ENCODE measurements around the gene ZMIZ1. TPM values are rescaled to one million over a fixed set of nuclear protein-coding genes. Genes with fewer than 3 reads are reported as not detected.

Gene ZMIZ1
- total and polyA plus RNA-seq, 9 donors = 16.3 to 55.7 (median 38.1) TPM

DNA sequence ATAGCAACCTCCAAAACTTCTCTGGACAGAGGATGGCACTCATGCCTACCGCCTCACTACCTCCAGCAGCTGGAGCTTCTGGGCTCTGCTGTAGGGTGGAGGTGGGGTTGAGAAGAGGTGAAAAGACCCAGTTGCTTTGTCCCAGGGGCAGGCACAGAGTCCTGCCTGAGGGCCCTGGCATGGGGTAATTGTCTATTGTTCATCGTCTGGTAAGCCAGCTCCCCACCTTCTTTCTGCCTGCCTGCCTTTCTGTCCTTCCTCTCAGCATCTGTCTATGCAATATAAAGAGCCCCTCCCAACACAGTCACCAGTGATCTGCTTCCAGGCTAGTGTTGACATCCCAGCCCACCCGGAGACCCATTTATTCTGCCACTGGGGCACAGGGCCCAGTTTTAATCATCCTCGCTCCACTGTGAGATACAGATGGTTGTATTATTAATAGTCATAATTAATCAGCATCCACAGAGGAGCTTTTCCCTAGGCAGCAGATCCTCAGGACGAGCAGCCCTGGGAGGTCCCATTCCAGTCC, 39.0 kb downstream of the ZMIZ1 start:
- Histone ChIP-seq H3K4me3 (ENCODE audit: low read length) (no peak overlapping the region), H3K36me3 (ENCODE audit: control insufficient read depth, insufficient read depth, low read length) (peaks cover 16% of the 10 kb centered on the region), H3K27me3 (ENCODE audit: control insufficient read depth, insufficient read depth, low read length) (no peaks in the 10 kb centered on the region), H3K9me3 (replicated peaks; ENCODE audit: control insufficient read depth, low read depth, low read length) (no peaks in the 10 kb centered on the region), H3K4me1 (ENCODE audit: control insufficient read depth, insufficient read depth, low read length) (peaks cover 63% of the 10 kb centered on the region), H3K27ac (ENCODE audit: low read length) (no peak overlapping the region)
- no peak for DNase-seq
- 55% methylated on average over 1 of the region's 5 CpGs for WGBS (ENCODE audit: insufficient coverage)

DNA sequence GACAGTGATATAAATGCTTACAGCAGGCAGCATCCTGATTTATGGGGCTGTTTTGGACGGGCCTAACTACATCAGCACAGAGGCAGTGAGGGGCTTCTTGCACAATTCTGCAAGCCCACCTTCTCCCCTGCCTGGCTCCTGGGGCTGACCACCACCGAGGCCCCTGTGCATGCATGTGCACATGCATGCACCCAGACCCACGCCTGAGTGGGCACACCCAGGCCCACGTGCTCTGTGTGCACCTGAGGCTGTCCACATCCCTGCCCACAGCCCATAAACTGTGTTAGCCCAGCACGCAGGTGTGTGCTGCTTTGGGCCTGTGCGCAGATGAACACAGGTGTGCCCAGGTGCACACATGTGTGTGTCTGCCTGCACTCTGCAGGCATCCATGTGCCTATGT, 40.0 kb downstream of the ZMIZ1 start:
- H3K36me3 ChIP-seq (ENCODE audit: control insufficient read depth, insufficient read depth, low read length) = peaks cover 16% of the 10 kb centered on the region
- H3K9me3 ChIP-seq (replicated peaks; ENCODE audit: control insufficient read depth, low read depth, low read length) = no peaks in the 10 kb centered on the region
- no peak overlapping the region for H3K4me3 ChIP-seq (ENCODE audit: low read length)
- no peak for DNase-seq
- H3K4me1 ChIP-seq (ENCODE audit: control insufficient read depth, insufficient read depth, low read length) = peaks cover 63% of the 10 kb centered on the region
- WGBS (ENCODE audit: insufficient coverage) = 63% methylated on average over 5 of the region's 6 CpGs
- no peaks in the 10 kb centered on the region for H3K27me3 ChIP-seq (ENCODE audit: control insufficient read depth, insufficient read depth, low read length)
- no peak overlapping the region for H3K27ac ChIP-seq (ENCODE audit: low read length)

DNA sequence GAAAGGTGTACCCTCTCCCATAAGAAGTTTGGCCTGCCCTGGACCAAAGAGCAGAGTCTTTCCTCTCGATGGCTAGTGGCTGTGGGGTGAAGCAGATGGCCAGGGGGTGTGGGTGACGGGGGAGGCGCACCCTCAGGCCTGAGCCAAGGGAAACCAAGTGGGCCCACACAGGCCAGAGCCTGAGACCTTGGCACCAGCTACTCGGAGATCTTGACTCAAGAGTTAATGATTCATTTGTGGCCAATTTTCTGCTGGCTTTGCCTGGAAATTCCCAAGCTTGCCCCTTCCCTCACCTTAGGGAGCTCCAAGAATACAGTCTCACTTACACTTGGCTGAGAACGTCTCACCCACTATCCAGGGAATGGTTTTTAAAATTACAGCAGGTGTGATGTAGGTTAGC, 42.7 kb downstream of the ZMIZ1 start:
- H3K27ac ChIP-seq (ENCODE audit: low read length) = no peak overlapping the region
- WGBS (ENCODE audit: insufficient coverage) = 70% methylated on average over 2 of the region's 5 CpGs
- H3K4me1 ChIP-seq (ENCODE audit: control insufficient read depth, insufficient read depth, low read length) = peaks cover 63% of the 10 kb centered on the region

DNA sequence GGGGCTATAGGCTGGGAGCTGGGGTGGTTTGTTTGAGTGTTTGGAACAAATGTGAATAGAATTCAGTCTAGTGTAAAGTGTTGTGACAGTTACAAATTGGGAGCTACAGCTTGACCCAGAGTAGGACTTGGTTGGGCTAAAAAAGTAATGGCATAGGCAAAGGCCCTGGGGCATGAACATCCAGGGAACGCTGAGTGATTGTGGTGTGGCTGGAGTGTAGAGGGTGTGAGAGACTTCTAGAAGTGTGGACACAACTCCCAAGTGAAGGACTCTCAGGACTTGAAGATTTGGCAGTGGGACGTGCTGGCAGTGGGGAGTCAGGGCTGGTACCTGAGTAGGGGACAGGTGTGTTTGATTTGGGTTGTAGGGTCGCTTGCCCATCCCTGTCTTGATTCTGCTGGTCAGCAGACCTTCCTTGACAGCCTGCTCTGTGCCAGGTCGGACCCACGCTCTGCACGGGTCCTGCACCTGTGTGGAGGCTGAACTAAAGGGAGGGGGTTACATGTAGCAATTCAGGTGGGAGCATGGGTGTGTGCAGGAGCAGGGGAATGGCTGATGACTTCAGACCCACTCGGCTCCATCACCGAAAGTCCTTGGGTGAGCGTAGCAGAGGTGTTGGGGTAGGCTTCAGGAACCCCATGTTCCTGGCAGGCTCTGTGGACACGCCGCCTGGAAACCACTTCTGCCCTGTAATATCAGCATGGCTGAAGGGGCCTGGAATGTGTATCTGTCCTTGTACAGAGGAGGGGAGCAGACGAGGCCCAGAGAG, 43.3 kb downstream of the ZMIZ1 start:
- 81% methylated on average over 8 of the region's 12 CpGs for WGBS (ENCODE audit: insufficient coverage)
- H3K9me3 ChIP-seq (replicated peaks; ENCODE audit: control insufficient read depth, low read depth, low read length) = no peaks in the 10 kb centered on the region
- no peak overlapping the region for H3K4me3 ChIP-seq (ENCODE audit: low read length)
- peaks cover 17% of the 10 kb centered on the region for H3K36me3 ChIP-seq (ENCODE audit: control insufficient read depth, insufficient read depth, low read length)
- H3K4me1 ChIP-seq (ENCODE audit: control insufficient read depth, insufficient read depth, low read length) = peaks cover 63% of the 10 kb centered on the region
- H3K27ac ChIP-seq (ENCODE audit: low read length) = peak overlapping the region; percentile 60
- no peaks in the 10 kb centered on the region for H3K27me3 ChIP-seq (ENCODE audit: control insufficient read depth, insufficient read depth, low read length)
- no peak for DNase-seq

More for the DNA sequence above, 42.7 kb downstream of the ZMIZ1 start:
- no peaks in the 10 kb centered on the region for H3K9me3 ChIP-seq (replicated peaks; ENCODE audit: control insufficient read depth, low read depth, low read length)
- no peak for DNase-seq
- H3K36me3 ChIP-seq (ENCODE audit: control insufficient read depth, insufficient read depth, low read length) = peaks cover 18% of the 10 kb centered on the region
- no peak overlapping the region for H3K4me3 ChIP-seq (ENCODE audit: low read length)
- H3K27me3 ChIP-seq (ENCODE audit: control insufficient read depth, insufficient read depth, low read length) = no peaks in the 10 kb centered on the region

DNA sequence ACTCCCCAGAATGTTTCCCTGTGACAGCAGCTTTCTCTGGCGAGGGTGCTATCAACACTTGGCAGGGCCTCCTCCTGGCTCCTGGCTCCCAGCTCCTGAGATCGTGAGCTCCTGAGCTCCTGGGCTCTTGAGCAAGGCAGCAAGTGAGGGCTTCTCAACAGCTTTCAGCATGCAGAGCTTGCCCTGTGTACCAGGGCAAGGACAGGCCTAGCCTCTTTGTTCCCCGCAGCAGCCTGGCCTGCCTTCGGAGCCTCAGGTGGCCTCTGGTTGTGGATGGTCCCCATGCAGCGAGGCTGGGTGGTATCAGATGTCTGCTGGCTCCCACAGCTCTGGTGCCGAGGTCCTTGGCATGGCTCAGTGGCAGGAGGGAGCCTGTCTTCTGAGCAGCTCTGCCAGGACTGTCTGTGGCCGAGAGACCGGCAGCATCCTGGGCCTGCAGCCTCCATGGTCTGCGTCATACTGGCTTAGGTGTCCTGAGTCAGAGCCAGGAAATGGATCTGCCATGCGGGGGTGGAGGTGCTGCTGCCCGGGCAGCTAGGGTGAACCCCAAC, 44.2 kb downstream of the ZMIZ1 start:
- peak; percentile 60 for DNase-seq
- no peaks in the 10 kb centered on the region for H3K9me3 ChIP-seq (replicated peaks; ENCODE audit: control insufficient read depth, low read depth, low read length)
- H3K27ac ChIP-seq (ENCODE audit: low read length) = peak overlapping the region; percentile 60
- H3K4me3 ChIP-seq (ENCODE audit: low read length) = no peak overlapping the region
- peaks cover 65% of the 10 kb centered on the region for H3K4me1 ChIP-seq (ENCODE audit: control insufficient read depth, insufficient read depth, low read length)
- no peaks in the 10 kb centered on the region for H3K27me3 ChIP-seq (ENCODE audit: control insufficient read depth, insufficient read depth, low read length)
- 49% methylated on average over 8 of the region's 11 CpGs for WGBS (ENCODE audit: insufficient coverage)
- H3K36me3 ChIP-seq (ENCODE audit: control insufficient read depth, insufficient read depth, low read length) = peaks cover 16% of the 10 kb centered on the region

DNA sequence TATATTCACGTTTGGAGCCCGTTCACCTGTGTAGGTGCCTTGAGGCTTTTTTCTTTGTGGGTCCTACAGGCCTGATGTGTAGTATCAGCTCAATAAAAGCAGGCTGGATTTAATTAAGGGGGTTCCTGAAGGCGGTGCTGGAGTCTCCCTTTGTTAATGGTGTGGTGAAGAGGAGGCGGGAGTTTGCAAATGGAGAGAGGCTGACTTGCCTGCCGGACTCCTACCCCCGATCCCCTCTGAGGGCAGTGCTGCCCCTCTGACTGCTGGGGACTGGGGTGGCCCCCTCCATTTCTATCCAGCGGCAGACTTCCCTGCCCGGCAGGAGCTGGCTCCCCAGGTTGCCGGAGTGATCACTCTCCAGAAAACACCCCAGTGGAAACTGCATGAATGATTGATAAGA, 45.1 kb downstream of the ZMIZ1 start:
- H3K36me3 ChIP-seq (ENCODE audit: control insufficient read depth, insufficient read depth, low read length) = peaks cover 16% of the 10 kb centered on the region
- peak overlapping the region; percentile 37 for H3K27ac ChIP-seq (ENCODE audit: low read length)
- WGBS (ENCODE audit: insufficient coverage) = 53% methylated on average over 3 of the region's 9 CpGs
- no peak for DNase-seq
- no peaks in the 10 kb centered on the region for H3K27me3 ChIP-seq (ENCODE audit: control insufficient read depth, insufficient read depth, low read length)
- H3K4me1 ChIP-seq (ENCODE audit: control insufficient read depth, insufficient read depth, low read length) = peaks cover 71% of the 10 kb centered on the region
- no peaks in the 10 kb centered on the region for H3K9me3 ChIP-seq (replicated peaks; ENCODE audit: control insufficient read depth, low read depth, low read length)
- H3K4me3 ChIP-seq (ENCODE audit: low read length) = no peak overlapping the region

DNA sequence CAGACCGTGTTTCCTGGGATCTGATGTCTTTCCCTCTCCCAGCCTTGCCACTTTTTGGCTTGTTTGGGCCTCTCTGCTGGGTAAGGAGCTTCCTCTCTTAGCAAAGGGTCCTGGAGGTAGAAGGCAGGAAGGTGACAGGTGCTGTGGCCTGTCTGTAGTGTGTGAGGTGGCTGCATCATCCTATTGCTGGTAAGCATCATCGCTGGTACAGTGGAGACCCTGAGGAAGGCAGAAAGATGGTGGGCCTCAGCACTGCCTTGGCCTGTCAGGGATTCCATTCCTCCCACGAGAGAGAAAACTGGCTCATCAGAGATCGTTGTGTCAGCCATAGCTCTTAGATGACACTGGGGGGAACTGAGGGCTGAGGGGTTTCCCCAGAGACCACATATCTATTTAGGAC, 46.5 kb downstream of the ZMIZ1 start:
- no peak overlapping the region for H3K27ac ChIP-seq (ENCODE audit: low read length)

DNA sequence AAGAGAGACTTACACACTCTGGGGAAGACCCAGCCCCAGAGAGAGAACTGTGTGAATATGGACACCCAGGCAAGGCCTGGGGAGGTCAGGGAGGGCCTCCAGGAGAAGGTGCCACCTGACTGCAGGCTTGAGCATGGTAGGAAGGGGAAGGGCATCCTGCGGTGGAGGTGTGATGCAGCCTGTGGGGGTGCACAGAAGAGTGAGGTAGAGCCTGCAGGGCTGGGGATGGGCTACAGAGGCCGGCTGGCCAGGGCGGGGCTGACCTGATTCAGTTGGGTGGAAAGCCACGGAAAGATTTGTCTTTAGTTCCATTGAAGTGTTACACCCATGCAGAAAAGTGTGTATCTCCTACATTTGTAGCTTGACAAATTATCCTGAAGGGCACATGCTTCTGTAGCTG, 47.6 kb downstream of the ZMIZ1 start:
- H3K9me3 ChIP-seq (replicated peaks; ENCODE audit: control insufficient read depth, low read depth, low read length) = no peaks in the 10 kb centered on the region
- peaks cover 67% of the 10 kb centered on the region for H3K4me1 ChIP-seq (ENCODE audit: control insufficient read depth, insufficient read depth, low read length)
- H3K27ac ChIP-seq (ENCODE audit: low read length) = no peak overlapping the region
- 100% methylated on average over 1 of the region's 4 CpGs for WGBS (ENCODE audit: insufficient coverage)
- no peak overlapping the region for H3K4me3 ChIP-seq (ENCODE audit: low read length)
- DNase-seq = no peak
- H3K27me3 ChIP-seq (ENCODE audit: control insufficient read depth, insufficient read depth, low read length) = no peaks in the 10 kb centered on the region
- peaks cover 26% of the 10 kb centered on the region for H3K36me3 ChIP-seq (ENCODE audit: control insufficient read depth, insufficient read depth, low read length)

More for the DNA sequence above, 46.5 kb downstream of the ZMIZ1 start:
- peaks cover 72% of the 10 kb centered on the region for H3K4me1 ChIP-seq (ENCODE audit: control insufficient read depth, insufficient read depth, low read length)
- H3K36me3 ChIP-seq (ENCODE audit: control insufficient read depth, insufficient read depth, low read length) = peaks cover 27% of the 10 kb centered on the region
- DNase-seq = no peak
- H3K4me3 ChIP-seq (ENCODE audit: low read length) = no peak overlapping the region
- WGBS (ENCODE audit: insufficient coverage) = 74% methylated on average over 3 of the region's 4 CpGs
- no peaks in the 10 kb centered on the region for H3K27me3 ChIP-seq (ENCODE audit: control insufficient read depth, insufficient read depth, low read length)
- H3K9me3 ChIP-seq (replicated peaks; ENCODE audit: control insufficient read depth, low read depth, low read length) = no peaks in the 10 kb centered on the region

DNA sequence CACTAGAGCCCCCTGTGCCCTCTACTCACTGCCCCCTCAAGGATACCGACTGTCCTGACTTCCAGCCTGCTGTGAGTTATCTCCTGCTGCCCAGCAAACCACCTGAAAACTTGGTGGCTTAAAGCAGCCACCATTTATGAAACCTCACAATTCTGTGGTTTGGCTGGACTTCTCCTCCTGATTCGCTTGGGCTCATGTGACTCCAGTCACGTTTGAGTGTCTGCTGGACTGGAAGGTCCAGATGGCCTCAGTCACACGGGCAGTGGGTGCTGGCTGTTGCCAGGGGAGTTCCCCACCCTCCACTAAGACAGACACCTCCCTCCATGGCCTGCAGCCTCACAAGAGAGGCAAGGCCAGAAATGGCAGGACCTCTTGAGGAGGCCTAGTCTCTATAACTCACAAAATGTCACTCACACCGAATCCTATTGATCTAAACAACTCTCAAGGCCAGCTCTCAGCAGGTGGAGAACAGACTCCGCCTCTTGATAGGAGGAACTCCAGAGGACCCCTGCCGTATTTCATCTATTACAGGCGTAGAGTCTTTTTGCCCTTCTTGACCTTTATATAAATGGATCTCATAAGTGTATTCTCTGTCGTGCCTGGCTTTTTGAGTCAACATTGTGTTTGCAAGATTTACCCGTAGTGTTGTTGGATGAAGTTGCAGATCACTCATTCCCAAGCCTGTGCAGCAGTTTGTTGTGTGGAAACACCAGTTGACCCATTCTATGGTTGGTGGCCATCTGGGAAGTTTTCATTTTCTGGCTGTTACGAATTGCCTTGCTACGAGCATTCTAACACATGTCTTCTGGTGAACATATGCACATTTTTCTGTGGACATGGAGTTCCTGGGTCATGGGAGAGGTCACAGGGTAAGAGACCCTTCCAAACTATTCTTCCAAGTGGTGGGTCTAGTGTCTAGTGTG, 48.3 kb downstream of the ZMIZ1 start:
- no peak overlapping the region for H3K4me3 ChIP-seq (ENCODE audit: low read length)
- no peaks in the 10 kb centered on the region for H3K9me3 ChIP-seq (replicated peaks; ENCODE audit: control insufficient read depth, low read depth, low read length)
- WGBS (ENCODE audit: insufficient coverage) = 67% methylated on average over 5 of the region's 12 CpGs
- no peaks in the 10 kb centered on the region for H3K27me3 ChIP-seq (ENCODE audit: control insufficient read depth, insufficient read depth, low read length)
- peak; percentile 63 for DNase-seq
- H3K36me3 ChIP-seq (ENCODE audit: control insufficient read depth, insufficient read depth, low read length) = peaks cover 30% of the 10 kb centered on the region
- H3K27ac ChIP-seq (ENCODE audit: low read length) = no peak overlapping the region
- H3K4me1 ChIP-seq (ENCODE audit: control insufficient read depth, insufficient read depth, low read length) = peaks cover 65% of the 10 kb centered on the region
